Measurements from ENCODE around the gene SMOC2.

SMOC2 gene

GRCh38 chr6:168415993-168416530 is 24.9 kb upstream of the SMOC2 start:
- no peak for DNase-seq

DNA sequence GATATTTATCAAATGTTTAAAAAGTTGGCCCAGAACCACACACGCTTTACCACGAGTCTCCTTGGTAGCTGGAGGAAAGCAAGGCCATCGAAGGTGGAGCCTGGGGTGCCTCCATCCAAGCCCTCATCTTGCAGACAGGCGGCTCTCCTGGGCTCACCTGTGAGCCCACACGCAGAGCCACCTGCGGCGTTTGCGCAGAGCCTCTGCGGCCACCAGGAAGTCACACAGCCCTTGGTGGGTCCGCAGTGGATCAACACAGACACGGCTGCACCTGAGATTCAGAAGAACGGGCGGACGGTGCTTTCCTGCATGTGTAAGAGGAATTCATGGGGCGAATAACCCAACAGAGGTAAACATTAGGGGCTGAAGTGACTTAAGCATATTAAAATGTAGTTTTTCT is 24.5 kb upstream of the SMOC2 start:
- DNase-seq, result no peak

- no peak for DNase-seq
Measured at GRCh38 chr6:168417191-168417590, 23.8 kb upstream of the SMOC2 start.

DNA sequence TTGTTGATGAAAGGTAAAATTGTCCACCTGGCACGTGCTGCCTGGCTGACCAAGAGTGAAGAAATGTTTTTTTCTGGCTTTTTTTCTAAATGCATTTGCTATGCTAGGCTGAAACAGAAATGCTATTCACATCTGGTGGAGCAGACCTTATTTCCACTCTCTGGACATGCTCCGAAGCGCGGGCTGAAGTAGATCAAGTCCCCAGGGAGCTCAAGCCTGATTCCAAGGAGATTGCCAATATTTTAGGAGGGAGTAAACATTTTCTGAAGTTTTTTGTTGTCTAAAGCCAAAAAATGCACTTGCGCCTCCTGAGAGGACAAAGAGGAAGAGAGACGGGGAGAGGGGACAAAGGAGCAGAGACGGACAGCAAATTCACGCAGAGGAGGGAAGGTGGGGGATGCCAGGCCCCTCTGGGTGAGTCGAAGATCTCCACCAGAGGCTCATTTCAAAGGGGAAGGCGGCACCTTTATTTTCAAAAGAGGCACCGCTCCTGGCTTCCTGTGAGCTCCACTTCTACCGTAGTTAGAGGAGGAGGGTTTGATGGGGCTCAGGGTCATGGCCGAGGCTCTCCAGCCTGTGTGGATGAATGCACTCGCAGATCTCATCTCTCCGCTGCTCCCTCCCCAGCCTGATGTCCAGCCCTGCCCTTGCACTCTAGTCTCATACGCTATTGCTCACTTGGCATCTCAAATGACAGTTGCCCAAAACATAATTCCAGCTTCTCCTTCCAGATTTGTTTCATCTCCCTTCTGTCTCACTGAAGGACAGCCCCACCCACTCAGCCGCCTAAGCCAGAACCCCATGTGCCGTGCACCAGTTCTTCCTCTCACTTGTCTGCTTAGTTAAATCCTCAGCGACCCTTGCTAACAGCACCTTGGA is 23.1 kb upstream of the SMOC2 start:
- DNase-seq, result no peak

DNA sequence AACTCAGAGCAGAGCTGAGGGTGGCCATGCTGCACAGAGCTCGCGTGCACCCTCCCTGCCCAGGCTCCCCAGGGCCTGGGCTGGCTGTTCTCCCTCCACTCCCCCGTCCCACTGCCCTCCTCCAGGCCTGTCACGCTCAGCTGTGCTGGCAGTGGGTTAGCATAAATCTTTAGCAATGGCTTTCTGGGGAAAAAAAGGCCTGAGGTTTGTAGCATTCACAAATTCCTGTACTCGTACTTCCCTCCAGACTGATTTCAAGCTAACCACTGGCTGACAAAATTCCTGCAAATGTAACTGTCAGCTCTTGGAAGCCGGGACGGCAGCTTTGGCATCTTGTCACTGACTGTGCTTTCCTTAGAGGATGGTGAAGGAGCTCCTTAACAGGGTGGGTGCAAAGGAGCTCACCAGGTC is 22.3 kb upstream of the SMOC2 start:
- DNase-seq, result no peak

GRCh38 chr6:168419569-168419968 is 21.4 kb upstream of the SMOC2 start:
- no peak for DNase-seq

DNA sequence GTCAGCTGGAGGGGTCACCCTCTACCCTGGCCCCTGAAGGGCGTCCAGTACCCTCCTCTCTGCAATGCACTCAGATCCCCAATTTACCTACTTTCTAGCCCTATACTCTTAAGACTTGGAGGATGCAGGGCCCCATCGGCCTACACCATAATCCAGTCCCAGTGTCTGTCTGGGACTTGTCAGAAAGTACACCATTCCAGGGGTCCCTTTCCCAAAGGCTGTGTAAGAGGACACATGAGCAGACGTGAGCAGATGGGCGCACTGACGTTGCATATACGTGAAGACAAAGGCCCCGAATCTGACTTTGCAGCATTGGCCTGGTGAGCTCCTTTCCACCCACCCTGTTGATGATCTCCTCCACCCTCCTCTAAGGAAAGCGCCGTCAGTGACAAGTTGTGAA is 20.9 kb upstream of the SMOC2 start:
- DNase-seq, result no peak

DNA sequence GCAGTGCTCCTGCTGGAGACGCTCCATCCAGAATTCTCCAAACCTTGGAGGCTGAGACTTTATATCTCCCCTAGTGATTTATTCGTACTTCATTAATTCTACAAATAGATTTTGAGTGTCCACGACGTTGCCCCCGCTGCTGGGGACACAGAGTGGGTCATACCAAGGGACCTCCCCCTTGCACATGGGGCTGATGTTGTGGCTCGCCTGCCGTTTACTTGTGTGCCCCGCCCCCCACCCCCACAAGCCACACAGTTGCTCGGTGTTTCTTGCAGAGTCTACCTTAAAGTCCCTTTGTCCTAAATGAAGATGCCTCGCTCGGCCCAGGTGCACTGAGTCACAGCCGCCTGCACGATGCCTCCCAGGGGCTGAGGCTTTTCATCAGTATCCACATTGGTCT is 20.3 kb upstream of the SMOC2 start:
- no peak for DNase-seq

GRCh38 chr6:168427184-168427583 is 13.8 kb upstream of the SMOC2 start:
- no peak for DNase-seq

DNA sequence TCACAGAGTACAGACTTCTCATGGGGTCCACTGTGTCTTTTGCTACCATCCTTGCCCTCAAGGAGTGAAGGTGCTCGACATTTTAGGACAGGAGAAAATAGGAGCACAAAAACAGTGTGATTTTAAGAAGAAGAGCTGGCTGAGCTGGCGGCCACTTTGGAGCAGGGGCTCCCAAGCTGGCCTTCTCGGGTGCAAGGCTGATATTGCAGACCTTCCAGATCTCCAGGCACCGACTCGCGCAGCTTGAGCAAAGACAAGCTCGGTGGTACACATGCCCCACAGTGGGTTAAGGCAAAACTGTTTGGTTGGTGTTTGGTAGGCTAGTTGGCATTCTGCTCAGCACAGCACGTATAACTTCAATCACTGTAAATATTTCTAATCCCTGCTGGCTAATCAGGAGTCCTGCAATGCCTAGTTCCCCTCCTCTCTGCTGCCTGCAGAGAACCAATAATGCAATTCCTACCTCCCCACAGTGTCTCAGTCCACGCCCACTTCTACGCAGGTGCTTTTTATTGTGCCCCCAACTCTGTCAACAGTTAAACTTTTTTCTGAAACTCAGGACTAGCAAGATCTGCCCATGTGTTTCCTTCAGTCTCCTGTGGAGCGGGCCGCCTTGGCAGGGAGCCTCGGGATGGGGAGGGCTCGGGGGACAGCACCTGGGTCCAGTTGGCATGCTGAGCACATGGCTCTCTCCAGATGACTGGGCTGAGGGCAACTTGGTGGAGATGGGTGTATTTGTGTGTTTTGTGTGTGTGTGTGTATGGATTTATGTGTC is 12.7 kb upstream of the SMOC2 start:
- DNase-seq, result no peak

DNA sequence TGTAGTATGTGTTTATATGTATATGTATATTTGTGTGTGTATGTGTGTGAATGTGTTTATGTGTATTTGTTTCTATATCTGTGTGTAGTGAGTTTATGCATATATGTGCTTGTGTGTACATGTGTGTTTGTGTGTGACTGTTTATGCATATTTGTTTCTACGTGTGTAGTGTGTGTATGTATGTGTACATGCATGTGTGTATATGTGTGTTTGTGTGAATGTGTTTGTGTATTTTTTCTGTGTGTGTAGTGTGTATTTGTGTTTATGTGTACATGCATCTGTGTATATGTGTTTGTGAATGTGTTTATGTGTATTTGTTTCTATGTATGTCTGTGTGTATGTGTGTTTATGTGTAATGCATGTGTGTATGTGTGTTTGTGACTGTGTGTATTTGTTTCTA is 12.1 kb upstream of the SMOC2 start:
- DNase-seq, result no peak

DNA sequence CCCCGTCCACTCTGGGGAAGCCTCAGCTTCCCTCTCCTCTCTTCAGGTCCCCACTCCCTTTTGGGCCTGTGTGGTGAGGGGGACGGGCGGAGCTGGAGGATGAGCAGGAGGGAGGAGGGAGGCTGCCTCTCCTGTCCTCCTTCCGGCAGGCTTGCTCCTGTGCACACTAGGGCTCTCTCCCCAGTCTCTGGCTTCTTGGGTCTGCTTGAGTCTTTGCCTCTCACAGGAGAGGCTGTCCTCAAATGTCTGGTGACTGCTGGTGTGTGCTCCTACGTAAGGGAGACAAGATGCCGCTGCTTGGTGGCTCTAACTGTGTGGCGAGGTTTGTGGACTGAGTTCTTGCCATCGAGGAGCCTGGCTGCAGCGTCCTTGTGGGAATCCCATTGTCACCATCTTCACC is 8.8 kb upstream of the SMOC2 start:
- DNase-seq, result no peak

- DNase-seq, result no peak
Measured at GRCh38 chr6:168433898-168434297, 7.1 kb upstream of the SMOC2 start.

DNA sequence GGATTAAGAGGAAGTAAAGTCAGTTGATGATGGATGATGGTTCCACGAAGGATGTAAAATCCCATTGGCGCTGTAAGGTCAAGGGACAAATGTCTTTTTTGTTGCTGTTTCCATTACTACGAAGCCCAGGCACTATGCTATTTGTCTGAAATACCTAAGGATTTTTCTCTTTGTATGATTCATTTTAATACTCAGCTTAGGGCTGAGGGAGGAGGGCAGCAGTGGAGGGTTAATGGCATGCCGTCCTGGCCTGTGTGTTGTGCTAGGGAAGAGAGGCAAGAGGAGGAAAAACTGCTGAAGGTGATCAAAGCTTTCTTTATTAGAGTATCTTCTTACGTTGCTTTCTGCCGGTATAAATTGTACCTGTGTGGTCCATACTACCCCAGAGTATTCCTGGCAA is 6.5 kb upstream of the SMOC2 start:
- no peak for DNase-seq

DNA sequence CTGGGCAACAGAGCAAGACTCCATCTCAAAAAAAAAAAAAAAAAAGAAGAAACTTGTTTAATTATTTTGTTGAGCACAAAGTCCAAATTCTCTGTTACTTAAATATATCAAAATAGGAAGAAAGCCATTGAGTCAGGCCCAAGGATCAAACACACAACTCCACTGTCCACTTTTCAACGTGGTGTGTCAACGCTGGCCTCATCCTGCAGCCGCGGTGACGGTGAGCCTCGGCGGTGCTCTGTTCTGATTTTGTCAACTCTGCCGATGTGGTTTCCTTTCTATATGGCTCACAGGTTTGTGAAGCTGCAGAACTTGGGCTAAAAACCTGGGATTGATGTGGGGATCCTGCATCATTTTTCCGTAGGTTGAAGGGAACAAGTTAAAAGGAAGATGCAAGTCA is 3.2 kb upstream of the SMOC2 start:
- no peak for DNase-seq

GRCh38 chr6:168438783-168439520 is 2.0 kb upstream of the SMOC2 start:
- DNase-seq, result no peak

DNA sequence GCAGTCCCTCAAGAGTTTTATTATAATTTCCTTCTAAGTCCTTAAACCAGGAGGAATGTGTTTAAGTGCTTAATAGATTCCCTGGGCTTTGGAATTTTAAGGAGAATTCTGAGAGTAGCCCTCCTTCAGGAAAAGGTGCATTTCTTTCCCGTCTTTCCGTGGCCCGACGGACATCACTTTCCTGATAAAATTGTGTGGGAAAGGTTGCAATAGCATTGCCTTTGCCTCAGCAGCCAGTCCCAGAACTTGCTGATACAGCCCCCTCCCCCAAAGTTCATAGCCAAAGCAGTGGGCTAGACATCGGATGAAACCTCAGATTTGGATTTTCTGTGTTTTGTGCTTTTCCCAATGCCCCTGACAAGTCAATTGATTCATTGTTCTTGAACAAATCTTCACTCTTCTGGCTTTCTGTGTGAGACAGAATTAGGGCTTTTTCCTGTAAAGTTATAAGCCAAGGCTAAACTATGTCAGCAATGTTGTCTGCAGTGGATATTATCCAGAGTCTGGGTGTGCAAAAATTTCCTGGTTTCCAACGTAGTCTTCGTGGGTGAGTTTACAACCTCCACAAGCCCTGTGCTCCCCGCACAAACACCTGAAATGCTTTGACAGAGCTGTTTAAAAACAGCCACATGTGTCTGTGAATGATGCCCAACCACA is 1.1 kb upstream of the SMOC2 start:
- DNase-seq, result no peak

DNA sequence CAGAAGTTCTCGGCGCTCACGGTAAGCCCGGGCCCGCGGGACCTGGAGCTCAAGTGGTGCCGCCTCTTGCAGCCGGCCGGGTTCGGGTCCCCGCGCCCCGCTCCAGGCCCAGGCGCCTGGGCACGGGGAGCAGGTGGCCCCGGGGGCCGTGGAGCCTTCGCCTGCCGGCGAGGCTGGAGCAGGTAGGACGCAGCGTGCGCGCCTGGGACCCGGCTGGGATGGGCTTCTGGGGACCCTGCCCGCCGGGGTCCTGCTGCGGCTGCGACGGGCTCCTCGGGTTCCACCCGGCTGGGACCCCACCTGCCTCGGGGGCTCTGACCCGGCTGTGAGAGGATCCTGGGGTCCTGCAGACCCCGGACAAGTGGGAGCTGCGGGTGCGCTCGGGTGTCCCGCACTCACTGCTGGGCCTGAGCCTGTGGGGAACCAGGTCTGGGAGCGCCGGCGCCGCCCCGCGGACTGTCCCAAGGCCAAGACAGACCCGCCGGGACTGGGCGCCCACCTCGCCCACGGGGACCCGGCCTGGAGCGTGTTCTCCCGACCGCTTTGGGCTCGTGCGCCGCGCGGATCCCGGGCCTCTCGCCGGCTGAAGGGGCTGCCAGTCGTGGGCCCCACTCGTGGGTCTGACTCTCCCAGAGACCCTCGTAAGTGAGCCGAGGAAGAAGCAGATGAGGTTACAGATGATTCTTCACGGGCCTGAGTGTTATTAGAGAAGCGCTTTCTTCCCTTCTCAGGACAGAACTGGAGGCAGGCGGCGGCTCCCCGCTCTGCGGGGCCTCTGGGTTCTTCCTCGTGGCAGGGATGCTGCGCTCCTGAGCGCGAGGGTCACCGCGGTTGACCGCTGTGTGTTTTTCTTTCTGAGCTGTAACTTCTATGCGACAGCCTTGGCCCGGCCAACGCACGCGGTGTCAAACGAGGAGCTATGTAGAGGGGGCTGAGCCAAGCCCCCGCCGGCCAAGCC is 729 bp downstream of the SMOC2 start:
- no peak for DNase-seq

DNA sequence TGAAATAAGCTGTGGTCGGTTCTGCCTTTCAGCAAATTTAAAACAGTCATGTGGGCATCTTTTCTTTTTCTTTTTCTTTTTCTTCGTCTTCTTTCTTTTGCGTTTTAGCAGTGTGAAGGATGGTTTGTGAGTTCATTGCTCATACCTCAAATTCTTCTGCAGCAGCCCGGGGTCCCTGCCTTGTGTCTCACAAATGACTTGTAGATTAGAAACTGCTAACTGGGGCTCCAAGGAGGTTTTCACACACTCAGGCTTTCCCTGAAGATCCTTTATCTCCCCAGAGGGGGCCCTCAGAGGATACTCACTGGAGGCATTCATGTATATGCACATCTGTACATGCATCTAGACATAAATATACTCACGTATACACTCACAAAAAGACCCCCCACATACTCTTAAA is 1.7 kb downstream of the SMOC2 start:
- DNase-seq, result no peak

- DNase-seq, result no peak
Measured at GRCh38 chr6:168447282-168447681, 6.3 kb downstream of the SMOC2 start.

DNA sequence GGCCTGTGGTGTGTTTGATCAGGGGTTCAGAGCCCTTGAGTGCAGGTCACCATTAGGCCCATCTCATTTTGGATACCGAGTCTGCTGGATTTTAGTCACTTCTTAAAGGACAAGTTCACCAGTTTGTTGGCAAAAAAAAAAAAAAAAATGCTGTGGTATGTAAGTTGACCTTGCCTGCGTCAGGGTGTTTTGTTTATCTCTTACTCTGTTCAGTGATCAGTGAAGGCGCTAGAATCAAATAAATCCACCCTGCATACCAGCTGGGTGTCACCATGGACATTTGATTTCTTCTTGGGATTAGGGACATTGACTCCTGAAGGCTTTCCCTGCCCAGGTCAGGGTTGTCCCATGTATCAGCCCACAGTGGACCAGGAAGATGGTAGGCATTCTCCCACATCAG is 6.7 kb downstream of the SMOC2 start:
- no peak for DNase-seq

Data from NCI-H187 treated with DMSO at 0.1 percent for 48 hours (cell line).